Prostate gland (tissue), 2 donors: ENCODE measurements around the gene CORIN.

ENCODE experiments used
- POLR2A ChIP-seq: fragments of 450-650 bp; IDR thresholded peaks from one replicate; pipeline ENCODE4 v1.6.1; 2016; ENCODE audit warnings: antibody characterized with exemption, mild to moderate bottlenecking
- POLR2AphosphoS5 ChIP-seq: sonication (generic); formaldehyde crosslinking; IDR thresholded peaks from one replicate; pipeline ENCODE4 v1.6.1; 2017; ENCODE audit warnings: antibody characterized with exemption
- TF ChIP-seq, protein P1 (sequence below), 4 experiments: fragments of 200-600 bp in 2 of 4; fragments of 450-650 bp in 2 of 4; sonication (generic) in 2 of 4; IDR thresholded peaks; 1 replicate in 3 of 4; 2 replicates in 1 of 4; pipeline ENCODE4 v1.5.1; 2016 to 2019; ENCODE audit warnings: antibody characterized with exemption in 4 of 4, mild to moderate bottlenecking in 2 of 4, moderate library complexity in 2 of 4

DNA sequence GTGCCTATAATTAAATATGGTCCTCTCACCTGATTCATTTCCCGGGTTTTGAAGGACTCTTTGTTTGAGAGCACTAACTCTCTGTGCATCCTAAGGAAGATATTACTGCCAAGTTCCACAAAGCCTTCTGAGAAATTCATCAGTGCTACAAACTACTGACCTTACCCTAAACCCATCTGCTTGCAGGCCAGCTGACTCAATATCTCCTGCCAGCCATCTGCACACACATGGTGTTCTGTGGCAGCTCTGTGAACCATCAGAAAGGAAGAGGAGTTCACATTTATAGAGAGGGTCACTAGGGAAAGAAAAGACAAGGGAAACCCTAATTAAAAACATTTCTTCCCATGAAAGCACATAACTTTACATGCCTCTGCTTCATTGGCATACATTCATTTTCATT is 196.1 kb downstream of the CORIN start:
- TF ChIP-seq POLR2AphosphoS5: no peak
- TF ChIP-seq POLR2A: no peak
- TF ChIP-seq, protein P1, sequence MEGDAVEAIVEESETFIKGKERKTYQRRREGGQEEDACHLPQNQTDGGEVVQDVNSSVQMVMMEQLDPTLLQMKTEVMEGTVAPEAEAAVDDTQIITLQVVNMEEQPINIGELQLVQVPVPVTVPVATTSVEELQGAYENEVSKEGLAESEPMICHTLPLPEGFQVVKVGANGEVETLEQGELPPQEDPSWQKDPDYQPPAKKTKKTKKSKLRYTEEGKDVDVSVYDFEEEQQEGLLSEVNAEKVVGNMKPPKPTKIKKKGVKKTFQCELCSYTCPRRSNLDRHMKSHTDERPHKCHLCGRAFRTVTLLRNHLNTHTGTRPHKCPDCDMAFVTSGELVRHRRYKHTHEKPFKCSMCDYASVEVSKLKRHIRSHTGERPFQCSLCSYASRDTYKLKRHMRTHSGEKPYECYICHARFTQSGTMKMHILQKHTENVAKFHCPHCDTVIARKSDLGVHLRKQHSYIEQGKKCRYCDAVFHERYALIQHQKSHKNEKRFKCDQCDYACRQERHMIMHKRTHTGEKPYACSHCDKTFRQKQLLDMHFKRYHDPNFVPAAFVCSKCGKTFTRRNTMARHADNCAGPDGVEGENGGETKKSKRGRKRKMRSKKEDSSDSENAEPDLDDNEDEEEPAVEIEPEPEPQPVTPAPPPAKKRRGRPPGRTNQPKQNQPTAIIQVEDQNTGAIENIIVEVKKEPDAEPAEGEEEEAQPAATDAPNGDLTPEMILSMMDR (IDR thresholded peaks at IDR 0.05): no peak
